DND-41 (cell line): ENCODE results near the gene LRGUK.

Experiments used
- ATAC-seq: fragments of 200-7000 bp; cut with Tn5 transposase; 3 replicates; pipeline ENCODE4 v1.9.1; 2021; ENCODE audit warnings: low read depth; ENCODE audit not compliant: insufficient read depth
- DNase-seq: peaks from one replicate; pipeline ENCODE4 v3.0.0-alpha.2; 2020
- H2AFZ ChIP-seq: 2 replicates; pipeline ENCODE4 v1.6.0; 2012; ENCODE audit warnings: low read depth, low read length
- H3K27ac ChIP-seq: 2 replicates; pipeline ENCODE4 v1.5.1; 2012; ENCODE audit warnings: low read length, inconsistent platforms
- H3K27me3 ChIP-seq: fragments of 200-600 bp; sonication (generic); 2 replicates; pipeline ENCODE4 v1.6.0; 2012; ENCODE audit warnings: low read length, mild to moderate bottlenecking, inconsistent platforms; ENCODE audit not compliant: insufficient read depth, poor library complexity
- H3K36me3 ChIP-seq: 2 replicates; pipeline ENCODE4 v1.5.1; 2012; ENCODE audit warnings: low read length, inconsistent platforms; ENCODE audit not compliant: insufficient read depth
- H3K4me1 ChIP-seq: 2 replicates; pipeline ENCODE4 v1.5.1; 2012; ENCODE audit warnings: mild to moderate bottlenecking, low read length; ENCODE audit not compliant: insufficient read depth
- H3K4me2 ChIP-seq: 2 replicates; pipeline ENCODE4 v1.6.0; 2012; ENCODE audit warnings: mild to moderate bottlenecking, moderate library complexity, low read length, inconsistent platforms; ENCODE audit not compliant: insufficient read depth
- H3K4me3 ChIP-seq, 2 experiments: fragments of 200-600 bp in 1 of 2; shearing (Covaris generic) in 1 of 2; 2 replicates each; pipeline ENCODE4 v1.5.1; 2012 to 2016; ENCODE audit warnings: inconsistent platforms in 2 of 2, low read length in 2 of 2, mild to moderate bottlenecking in 2 of 2, low read depth in 1 of 2, moderate library complexity in 1 of 2
- H3K79me2 ChIP-seq: 2 replicates; pipeline ENCODE4 v1.6.0; 2012; ENCODE audit warnings: low read length, inconsistent platforms; ENCODE audit not compliant: insufficient read depth
- H3K9ac ChIP-seq: 2 replicates; pipeline ENCODE4 v1.6.0; 2012; ENCODE audit warnings: low read depth, mild to moderate bottlenecking, inconsistent platforms, low read length, moderate library complexity
- H3K9me3 ChIP-seq: 2 replicates; pipeline ENCODE4 v1.5.1; 2012; ENCODE audit warnings: low read length, moderate library complexity, mild to moderate bottlenecking, inconsistent platforms; ENCODE audit not compliant: insufficient read depth, severe bottlenecking
- H4K20me1 ChIP-seq: 2 replicates; pipeline ENCODE4 v1.6.0; 2012; ENCODE audit warnings: low read length; ENCODE audit not compliant: insufficient read depth
- CTCF ChIP-seq: IDR thresholded peaks from 2 replicates; pipeline ENCODE4 v1.5.1; 2012; ENCODE audit warnings: borderline replicate concordance, low read length, moderate library complexity, mild to moderate bottlenecking; ENCODE audit not compliant: poor library complexity, severe bottlenecking; ENCODE audit errors: extremely low read depth
- EZH2 ChIP-seq: IDR thresholded peaks from 3 replicates; pipeline ENCODE4 v1.6.1; 2012; ENCODE audit warnings: borderline replicate concordance, low read depth, mild to moderate bottlenecking, moderate library complexity, low read length, inconsistent platforms; ENCODE audit not compliant: severe bottlenecking

LRGUK gene

GRCh38 chr7:134167250-134167649, 40.1 kb downstream of the LRGUK start:
- Histone ChIP-seq H3K27me3 (no peaks in the 10 kb centered on the region), H3K27ac (no peak overlapping the region), H3K36me3 (no peaks in the 10 kb centered on the region), H3K4me3 (no peak overlapping the region), H3K4me2 (no peak overlapping the region), H3K79me2 (no peaks in the 10 kb centered on the region), H2AFZ (no peak overlapping the region), H3K9me3 (no peaks in the 10 kb centered on the region), H4K20me1 (no peaks in the 10 kb centered on the region), H3K4me1 (no peaks in the 10 kb centered on the region), H3K9ac (no peak overlapping the region)
- TF ChIP-seq CTCF (no peak), EZH2 (no peak)
- no peak for ATAC-seq
- no peak for DNase-seq

GRCh38 chr7:134167841-134168240, 40.7 kb downstream of the LRGUK start:
- no peak for DNase-seq
- no peak overlapping the region for H3K9ac ChIP-seq
- no peak overlapping the region for H2AFZ ChIP-seq
- no peaks in the 10 kb centered on the region for H3K27me3 ChIP-seq
- no peak overlapping the region for H3K4me2 ChIP-seq
- TF ChIP-seq EZH2: no peak
- no peak for TF ChIP-seq CTCF
- no peaks in the 10 kb centered on the region for H3K79me2 ChIP-seq
- no peaks in the 10 kb centered on the region for H3K9me3 ChIP-seq
- H4K20me1 ChIP-seq: no peaks in the 10 kb centered on the region
- no peak for ATAC-seq
- no peak overlapping the region for H3K27ac ChIP-seq
- no peaks in the 10 kb centered on the region for H3K36me3 ChIP-seq
- no peaks in the 10 kb centered on the region for H3K4me1 ChIP-seq
- H3K4me3 ChIP-seq: no peak overlapping the region

- no peak overlapping the region for H3K4me3 ChIP-seq
- DNase-seq: no peak
- no peak overlapping the region for H2AFZ ChIP-seq
- ATAC-seq: no peak
- H3K79me2 ChIP-seq: no peaks in the 10 kb centered on the region
- no peaks in the 10 kb centered on the region for H3K4me1 ChIP-seq
- TF ChIP-seq CTCF: no peak
- TF ChIP-seq EZH2: no peak
- no peaks in the 10 kb centered on the region for H3K9me3 ChIP-seq
- H3K36me3 ChIP-seq: no peaks in the 10 kb centered on the region
- H3K4me2 ChIP-seq: no peak overlapping the region
- no peak overlapping the region for H3K27ac ChIP-seq
- peaks cover 4% of the 10 kb centered on the region for H3K27me3 ChIP-seq
- no peak overlapping the region for H3K9ac ChIP-seq
- no peaks in the 10 kb centered on the region for H4K20me1 ChIP-seq
Observed at GRCh38 chr7:134174795-134175261, 47.7 kb downstream of the LRGUK start.
